Hematopoietic multipotent progenitor cell treated with erythropoietin and hydrocortisone succinate and interleukin-3 and kit ligand, for 17 days (in vitro differentiated cells): ENCODE results near the gene CERK.
"Not testable (repeated sequence)": the region's sequence is repeated elsewhere in the genome, so short reads cannot be mapped to it uniquely, and the experiment has no call there.

Experiments used
- DNase-seq: peaks from one replicate; pipeline ENCODE4 v3.0.0-alpha.2; 2015; ENCODE audit warnings: low spot score

CERK gene

DNA sequence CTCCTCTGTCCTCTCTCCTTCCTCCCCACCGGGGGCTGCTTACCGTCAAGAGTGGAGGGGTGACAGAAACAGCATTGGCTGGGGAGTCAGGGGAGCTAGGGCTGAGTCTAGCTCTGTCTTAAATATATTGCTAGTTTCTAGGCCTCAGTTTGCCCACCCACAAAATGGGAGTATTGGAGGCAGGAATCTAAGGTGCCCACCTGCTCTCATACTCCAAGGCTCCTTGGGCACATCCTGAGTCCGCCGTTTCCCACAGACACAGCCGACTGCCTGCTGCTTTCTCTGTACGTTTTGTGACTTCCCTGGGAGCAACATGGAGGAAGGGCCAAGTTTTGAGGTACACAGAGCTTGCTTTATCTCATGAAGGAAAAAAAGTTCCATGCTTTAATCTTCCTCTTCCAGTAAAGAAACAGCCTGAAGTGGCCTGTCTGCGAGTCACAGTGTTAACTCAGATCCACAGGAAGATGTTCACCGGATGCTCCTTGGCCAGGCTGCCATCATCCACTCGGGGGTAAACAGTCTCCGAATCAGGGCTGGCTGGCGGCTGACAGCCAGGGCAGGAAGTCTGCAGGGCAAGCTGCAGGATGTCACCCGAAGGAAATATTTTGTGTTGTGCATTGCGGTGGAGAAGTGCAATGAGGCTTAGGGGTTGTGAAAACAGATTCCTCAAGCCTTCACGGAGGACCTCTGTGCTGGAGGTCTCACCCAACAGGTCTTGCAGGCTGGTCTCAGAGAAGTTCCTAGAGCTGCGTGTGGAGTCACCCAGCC is 11.0 kb upstream of the CERK start:
- no peak for DNase-seq

DNA sequence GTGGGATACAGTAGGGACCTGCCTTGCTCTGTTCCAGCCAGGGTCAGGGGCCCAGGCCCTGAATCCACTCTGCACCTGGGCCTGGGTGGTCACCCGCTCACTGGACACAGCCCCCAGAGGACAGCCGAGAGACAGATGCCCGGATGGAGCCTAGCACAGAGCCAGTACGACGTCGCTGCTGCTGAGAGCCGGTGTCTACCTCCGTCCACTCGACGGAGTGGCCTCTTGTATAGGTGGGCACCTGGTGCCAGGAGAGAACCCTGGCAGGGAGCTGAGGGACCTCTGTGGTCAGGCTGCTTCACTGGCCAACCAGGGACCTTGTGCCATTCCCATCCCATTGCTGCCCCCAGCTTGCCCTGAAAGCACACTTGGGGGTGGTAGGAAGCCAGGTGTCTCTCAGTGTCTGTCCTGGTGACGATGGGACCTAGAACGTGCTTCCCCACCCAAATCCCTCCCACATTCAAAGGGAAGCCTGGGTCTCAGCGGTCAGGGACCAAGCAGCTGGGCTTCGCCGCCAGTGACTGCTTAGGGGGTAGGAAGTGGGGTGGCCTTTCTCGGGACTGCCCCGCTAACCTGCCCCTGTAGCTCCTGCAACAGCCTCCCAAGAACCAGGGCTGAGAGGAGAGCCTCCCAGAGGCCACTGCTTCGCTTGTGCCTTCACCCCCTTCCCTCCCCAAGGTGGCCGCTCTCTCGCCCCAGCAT is 10.3 kb upstream of the CERK start:
- DNase-seq: no peak

DNA sequence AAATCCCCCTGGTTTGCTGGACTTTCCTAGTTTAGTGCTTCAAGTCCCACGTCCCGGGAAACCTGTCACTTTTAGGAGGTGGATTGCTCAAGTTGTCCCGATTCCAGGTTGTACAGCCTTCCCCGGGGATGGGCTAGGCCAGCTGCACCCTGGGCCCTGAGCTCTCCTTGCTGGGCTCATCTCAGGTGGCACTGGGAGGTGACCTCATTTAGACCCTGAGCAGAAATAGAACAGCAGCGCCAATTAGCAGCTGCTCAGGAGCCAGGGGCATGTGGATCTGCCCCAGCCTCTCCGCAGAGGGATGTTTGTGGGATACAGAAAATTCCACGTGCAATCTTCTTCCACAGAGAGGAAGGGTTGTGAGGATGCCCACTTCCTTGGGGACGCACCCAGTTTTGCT is 9.6 kb upstream of the CERK start:
- no peak for DNase-seq

DNA sequence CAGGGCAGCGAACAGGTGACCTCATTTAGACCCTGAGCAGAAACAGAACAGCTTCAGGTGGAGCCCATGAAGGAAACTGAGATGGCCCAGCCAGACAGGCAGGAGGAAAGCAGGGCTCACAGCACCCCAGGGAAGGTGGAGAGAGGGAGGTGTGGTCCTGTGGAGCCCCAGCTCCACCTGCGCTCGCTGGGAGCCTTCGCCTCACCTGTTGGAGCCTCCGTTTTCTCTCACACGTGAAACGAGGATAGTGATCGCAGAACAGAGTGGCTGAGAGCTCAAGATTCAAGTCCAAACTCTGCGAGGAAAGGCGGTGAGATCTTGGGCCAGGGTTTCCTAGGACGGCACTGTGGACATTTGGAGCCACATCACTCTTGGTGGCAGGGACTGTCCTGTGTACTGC is 8.6 kb upstream of the CERK start:
- no peak for DNase-seq

DNA sequence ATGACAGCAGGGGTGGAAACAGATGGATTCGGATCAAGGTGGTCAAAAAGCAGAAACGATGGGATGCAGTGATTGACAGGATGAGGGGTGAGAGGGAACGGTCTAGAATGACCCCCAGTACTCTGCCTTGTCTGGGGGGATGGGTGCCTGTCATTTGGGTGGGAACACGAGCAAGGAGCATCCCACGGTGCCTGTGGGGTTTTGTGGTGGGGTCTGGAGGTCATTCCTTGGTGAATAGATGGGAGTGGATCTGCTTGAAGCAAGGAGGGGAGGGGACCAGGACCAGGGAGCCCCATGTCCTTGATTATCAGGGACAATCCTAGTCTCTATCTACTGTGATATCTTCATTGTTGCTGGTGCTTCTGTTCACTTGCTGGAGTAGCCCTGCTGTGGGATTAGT is 8.1 kb upstream of the CERK start:
- no peak for DNase-seq

DNA sequence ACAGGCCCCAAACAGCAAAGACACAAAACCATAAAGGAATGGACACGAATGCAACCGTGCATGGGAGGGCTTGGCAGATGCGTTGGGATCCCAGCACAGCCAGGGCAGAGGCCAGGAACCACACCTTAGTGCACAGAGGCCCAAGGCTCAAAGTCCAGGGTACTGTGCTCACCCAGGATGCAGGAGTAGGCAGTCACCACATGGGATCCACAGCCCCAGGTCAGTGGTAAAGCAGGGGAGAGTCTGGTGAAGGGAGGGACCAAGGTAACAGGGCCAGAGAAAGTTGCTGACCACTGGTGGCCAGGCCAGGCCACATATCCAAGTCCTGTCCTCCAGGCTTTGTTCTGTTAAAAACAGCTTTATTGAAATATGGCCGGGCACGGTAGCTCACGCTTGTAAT is 6.5 kb upstream of the CERK start:
- DNase-seq: no peak

DNA sequence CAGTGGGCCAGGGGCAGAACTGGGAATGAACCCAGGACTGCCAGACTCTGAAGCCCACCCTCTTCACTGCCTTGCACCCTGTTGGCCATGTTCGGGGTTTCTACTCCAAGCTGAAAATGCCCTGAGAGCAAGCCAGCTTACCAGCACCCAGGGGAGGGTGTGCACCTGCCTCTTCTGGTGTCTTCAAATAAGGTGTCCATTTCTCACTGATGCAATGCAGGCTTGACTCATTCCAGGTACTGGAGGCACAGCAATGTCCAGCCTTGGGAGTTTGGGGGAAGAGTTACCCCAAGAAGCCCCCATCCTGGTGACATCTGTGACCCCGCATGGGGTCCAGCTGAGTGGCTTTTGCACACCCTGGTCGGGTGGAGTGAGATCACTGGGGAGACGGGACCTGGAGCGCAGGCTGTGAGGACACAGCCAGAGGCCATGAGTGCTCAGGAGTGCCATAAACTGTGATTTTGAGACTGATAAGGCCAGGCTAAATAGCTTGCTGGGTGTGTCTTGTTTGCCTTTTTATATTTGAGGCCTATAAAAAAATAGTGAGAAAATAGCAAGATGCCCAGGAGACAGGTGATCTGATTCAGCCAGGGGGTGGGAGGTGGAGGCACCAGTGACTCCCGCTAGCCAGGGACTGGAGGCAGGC is 4.6 kb upstream of the CERK start:
- no peak for DNase-seq

DNA sequence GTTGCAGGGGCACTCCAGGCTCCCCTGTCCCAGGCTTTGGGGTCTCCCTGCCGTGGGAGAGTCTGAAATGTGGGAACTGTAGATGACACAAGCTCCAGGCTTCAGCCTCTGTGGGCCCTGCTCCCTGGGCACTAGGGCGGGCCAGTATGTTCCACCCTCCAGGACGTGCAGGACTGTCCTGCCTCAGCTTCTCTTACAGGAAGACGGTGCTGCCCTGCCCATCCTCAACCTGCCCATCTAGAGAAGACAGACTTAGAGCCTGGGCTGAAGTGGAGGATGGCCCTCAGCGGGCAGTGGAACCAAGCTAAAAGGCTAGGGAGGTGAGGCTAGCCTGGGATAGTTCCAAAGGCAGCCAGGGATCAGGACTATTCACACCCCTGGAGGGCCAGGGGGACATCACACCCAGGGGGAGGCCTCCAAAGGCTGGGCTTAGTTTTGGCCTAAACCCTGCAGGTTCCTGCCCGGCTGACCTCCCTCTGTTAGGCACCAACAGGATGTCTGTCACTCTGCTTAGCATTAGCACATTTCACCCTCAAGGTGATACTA is 4.0 kb upstream of the CERK start:
- DNase-seq: no peak

DNA sequence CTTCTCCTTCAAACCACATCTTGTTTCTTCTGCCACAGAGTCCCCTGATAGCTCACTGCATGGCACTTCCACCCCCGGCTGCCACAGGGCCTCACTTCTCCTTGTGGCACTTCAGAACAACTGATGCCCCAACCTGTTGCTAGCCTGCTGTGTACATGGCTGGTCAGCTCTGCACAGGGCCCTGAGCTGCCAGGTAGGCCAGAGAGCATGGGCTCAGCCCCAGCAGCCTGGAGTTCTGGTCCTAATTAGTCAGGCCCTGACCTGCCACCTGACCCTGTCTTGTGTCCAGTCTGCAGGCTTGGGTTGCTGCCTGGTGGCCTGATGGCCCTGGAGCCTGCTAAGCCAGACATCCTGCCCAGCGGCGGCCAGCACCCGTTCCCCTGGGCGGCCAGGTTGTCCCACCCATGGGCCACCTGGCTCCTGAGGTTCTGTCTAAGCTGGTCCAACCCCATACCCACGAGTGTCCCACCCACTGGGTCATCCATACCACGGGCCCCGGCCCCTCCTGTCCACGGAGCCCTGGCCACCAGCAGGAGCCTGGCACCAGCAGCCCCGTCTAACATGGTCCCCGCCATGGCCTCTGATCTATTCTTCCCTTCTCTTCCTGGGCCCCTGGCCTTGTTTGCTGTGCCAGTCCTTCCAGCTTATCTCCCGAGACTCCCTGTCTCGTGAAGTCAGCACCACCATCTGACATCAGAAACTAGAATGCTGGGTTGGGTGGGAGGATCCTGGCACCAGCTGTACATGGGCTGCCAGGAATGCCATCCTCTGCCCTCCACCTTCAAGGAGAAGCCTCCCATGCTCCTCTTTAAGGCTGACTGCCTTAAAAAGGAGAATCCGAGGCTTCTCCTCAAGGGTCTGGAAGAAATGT is 3.1 kb upstream of the CERK start:
- DNase-seq: no peak

DNA sequence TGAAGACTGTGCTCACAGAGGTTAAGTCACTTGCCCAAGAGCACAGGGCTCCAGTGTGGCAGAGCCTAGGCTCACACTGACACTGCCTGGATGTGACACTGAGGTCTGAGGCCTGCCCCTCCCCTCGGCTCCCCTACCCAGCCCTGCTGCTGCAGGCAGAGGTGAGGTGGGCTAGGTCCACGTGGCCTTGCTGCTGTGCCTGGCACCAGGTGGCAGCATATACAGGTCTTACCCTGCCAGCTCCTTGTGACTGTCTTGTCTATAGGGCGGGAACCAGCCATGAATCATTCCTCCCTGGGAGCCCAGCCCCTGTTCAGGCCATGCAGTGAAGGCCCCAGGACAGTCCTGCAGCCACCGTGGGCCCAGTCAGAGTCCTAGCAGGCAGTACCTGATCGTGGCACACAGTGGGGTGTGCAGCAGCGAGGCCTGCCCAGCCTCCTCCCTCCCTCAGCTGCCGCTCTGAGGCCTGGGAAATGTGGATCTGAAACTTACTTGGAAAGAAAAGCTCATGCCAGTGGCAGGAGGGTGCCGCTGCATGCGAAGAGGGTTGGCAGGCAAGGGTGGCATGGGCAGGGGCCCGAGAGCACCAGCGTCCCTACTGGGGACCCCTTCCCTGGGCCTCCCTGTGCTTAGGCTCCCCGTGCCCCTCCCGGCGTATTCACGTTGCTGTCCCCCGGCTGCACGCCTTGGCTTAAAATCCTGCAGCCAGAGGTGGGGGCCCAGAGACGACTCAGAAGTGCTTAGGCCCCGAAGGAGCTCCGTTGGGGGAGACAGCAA is 1.2 kb upstream of the CERK start:
- DNase-seq: no peak

DNA sequence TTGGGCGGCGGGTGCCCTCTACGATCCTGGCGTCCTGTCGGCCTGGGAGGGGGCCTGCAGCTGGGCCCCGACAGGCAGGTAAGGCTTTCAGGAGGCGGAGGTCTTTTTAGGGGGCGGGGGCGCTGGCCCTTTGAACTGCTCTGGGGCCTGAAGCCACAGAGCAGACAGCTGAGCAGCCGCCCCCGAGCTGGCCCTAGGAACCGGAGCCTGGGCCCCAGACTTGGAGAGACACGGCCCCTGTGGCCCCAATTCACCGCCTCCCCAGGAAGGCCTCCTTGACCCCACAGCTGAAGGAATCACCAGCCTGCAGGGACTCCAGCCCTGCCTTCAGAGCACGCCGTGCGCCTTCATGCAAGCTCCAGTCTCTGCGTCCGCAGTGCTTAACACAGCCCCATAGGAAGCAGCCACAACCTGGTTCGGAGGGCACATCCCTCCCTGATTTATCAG is 618 bp upstream of the CERK start:
- DNase-seq: no peak

DNA sequence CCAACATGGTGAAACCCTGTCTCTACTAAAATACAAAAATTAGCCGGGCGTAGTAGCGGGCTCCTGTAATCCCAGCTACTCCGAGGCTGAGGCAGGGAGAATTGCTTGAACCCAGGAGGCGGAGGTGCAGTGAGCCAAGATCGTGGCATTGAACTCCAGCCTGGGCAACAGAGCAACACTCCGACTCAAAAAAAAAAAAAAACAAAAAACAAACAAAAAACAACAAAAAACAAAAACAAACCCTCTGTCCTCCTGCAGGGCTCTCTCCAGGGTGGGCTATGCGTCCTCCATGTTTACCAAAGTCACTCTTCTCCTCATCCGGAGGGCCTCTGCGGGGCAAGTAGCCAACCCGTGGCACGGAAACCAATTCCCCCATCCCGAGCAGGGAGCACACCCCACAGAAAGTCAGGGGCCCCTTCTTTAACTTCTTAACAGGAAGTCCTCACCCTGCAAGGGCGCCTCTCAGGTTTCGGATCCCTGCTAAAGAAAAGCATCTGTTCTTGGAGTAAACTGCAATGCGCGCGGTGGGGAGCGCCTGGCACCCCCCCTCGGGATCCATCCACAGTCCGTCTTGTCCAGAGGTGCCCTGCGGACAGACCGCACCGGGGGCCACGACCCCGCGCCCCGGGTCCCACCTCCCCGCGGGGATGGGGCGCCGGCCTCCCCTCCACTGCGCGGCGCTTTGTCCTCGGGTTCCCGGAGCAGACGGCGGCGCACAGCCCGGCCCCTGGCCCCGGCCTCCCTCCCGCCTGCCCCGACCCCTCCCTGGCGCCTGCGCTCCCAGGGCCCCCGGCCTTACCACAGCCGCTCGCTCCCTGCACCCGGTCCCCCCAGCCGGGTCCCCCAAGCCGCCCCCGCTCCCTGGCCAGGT is 712 bp downstream of the CERK start:
- DNase-seq: no peak

DNA sequence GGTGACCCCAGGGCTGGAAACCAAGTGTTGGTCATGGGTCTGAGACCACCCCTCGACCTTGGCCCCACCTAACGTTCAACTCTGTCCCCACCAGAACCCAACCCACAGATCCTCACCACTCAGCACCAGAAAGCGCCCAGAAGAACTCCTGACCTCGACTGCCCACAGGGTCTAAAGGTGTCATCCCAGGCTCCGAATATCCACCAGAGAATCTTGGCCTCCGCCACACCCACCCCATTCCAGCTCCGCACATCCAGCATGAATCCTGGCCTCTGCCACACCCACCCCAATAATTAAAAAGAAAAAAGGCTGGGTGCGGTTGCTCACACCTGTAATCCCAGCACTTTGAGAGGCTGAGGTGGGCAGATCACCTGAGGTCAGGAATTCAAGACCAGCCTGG is 1.3 kb downstream of the CERK start:
- no peak for DNase-seq

DNA sequence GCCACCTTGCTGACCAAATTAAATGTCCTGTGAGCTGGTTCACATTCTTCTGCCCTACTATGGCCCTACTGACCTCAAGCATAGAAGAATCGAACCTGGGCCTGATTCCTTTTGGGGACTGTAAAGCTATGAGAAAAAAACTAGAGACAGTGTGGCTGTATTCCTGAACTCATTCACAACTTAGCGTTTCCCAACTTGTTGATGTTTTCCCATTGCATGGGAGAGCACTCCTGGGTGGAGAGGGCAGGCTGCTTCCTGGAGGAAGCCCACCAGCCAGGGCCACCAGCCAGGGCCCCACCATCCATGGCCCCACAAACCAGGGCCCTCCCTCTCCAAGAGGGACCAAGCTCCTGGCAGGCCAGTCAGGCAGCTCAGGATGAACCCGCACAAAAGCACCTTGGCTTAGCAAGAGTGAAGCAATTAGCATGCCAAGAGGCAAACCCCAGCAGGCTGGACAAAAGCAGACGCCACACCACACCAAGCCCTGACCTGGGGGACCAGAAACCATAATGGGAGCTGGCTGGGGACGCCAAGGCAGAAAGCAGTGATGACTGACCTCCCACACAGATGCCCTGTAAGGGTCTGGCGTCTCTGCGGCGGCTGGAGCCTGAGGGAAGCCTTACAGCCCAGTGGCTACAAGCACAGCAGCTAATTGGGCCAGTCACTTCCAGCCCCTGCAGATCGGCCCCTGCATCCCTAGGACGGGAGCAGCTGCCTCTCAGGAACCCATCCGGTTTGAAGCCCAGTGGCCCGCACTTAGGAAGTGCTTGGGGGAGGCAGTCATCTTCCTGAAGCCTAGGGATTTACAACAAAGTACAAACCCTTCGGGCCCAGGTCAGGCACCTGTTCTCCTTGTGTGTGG is 2.1 kb downstream of the CERK start:
- no peak for DNase-seq

DNA sequence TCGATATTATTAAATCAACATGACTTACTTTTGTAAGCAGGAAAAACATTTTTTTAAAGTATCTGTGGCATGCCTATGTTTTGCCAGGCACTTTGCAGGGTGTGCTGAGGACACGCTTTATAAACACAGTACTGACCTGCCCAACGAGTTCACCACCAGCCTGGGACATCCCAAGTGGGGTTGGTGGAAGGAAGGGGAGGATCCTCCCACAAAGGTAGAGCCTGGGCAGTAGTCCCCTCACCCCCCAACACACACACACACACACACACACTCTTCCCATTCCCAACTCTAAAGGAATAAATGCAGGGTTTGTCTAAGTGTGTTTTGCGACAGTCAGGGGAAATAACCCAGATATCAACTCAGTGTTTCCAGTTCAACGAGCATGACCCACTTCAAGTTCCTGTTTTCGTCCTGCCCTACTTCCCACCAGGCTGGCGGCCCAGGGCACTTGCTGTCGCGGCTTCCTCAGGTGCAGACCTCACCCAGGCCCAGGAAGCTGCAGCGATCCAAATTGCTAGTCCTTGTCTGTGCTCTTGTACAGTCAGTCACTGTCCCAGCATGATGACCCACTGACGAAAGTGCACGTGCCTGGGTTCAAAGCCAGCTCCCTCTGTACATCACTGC is 3.1 kb downstream of the CERK start:
- DNase-seq: no peak

DNA sequence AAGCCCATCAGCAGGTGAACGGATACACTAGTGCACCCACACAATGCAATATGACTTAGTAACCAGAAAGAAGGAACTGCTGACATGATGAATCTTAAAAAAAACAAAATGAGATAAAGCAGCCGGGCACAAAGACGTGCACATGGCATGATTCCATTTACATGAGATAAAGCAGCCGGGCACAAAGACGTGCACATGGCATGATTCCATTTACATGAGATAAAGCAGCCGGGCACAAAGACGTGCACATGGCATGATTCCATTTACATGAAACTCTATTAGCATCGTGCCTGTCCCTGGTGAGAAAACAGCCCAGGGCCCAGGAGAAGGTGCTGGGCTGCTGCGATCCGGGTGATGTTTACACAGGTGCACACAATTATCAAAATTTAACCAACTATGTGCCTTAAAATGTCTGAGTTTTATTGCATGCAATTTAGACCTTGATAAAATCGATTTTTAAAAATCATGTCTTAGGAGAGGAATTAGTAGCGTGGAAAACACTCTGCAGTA is 3.8 kb downstream of the CERK start:
- not testable (repeated sequence) for DNase-seq

DNA sequence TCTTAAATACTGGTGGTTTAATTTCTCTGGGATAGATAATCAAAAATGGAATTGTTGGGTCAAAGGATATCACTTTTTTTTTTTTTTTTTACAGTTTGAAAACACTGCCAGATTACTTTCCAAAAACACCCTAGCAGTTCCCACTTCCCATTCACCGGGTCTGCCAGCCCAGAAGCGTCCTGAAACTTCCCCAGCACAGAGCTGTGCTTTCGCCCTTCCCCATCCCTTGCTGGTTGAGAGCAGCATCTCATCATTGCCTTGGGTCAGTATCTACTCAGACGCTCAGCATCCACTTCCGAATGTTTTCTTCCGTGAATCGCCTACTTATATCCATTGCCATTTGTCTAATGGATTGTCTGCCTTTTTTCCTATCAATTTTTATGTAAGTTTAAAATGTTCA is 5.5 kb downstream of the CERK start:
- no peak for DNase-seq

DNA sequence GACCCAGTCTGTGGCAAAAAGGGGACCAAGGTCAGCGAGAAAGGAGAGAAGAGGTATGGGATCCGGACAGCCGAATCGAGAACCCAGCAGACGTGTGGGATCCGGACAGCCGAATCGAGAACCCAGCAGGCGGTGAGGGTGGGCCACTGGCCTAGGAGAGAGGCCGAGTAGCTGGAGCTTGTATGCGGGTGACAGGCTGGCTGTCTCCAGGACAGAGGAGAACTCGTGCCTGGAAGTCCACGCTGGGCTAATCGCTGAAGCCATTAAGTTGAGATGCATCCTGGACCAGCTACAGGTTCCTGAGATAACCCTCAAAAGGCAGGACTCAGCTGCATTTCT is 6.0 kb downstream of the CERK start:
- DNase-seq: no peak
